Upper lobe of right lung (tissue), 1 donor: ENCODE measurements around the gene UBQLN3. TPM values are rescaled to one million over a fixed set of nuclear protein-coding genes. Genes with fewer than 3 reads are reported as not detected.

Experiments used
- ATAC-seq: fragments of 200-7000 bp; cut with Tn5 transposase; one replicate; pipeline ENCODE4 v1.9.1; 2020; ENCODE audit warnings: mild to moderate bottlenecking, moderate library complexity
- DNase-seq: peaks from one replicate; pipeline ENCODE4 v3.0.0-alpha.2; 2020
- H3K27ac ChIP-seq: fragments of 200-600 bp; one replicate; pipeline ENCODE4 v1.8.0; 2022
- H3K27me3 ChIP-seq: fragments of 200-600 bp; one replicate; pipeline ENCODE4 v1.8.0; 2022; ENCODE audit warnings: mild to moderate bottlenecking
- H3K36me3 ChIP-seq: fragments of 200-600 bp; one replicate; pipeline ENCODE4 v1.8.0; 2022
- H3K4me1 ChIP-seq: fragments of 200-600 bp; one replicate; pipeline ENCODE4 v1.8.0; 2022
- H3K4me3 ChIP-seq: fragments of 200-600 bp; one replicate; pipeline ENCODE4 v1.8.0; 2022; ENCODE audit warnings: mild to moderate bottlenecking
- H3K9me3 ChIP-seq: fragments of 200-600 bp; one replicate; pipeline ENCODE4 v1.8.0; 2022
- intact Hi-C: fragments of 100-400 bp; cut with DNase I; formaldehyde crosslinking; loops from one replicate; pipeline ENCODE4 v1.11.0; 2022
- total RNA-seq: library from RNA; stranded (reverse); fragmentation: NEBNext Ultra II Directional; extraction: Animal tissue kit (Norgen Biotek cat#: 25700); gene quantifications from one replicate; pipeline ENCODE4 v1.2.1, GENCODE V29; 2021
- TF ChIP-seq, protein P1 (sequence below): fragments of 200-600 bp; IDR thresholded peaks from one replicate; pipeline ENCODE4 v1.8.0; 2022; ENCODE audit warnings: antibody characterized with exemption
- donor health status: DM: no; HTN: yes; CAD: no; lungs with severe emphysema.

Gene UBQLN3
- total RNA-seq, 1 donor from 2014 or later: 0.14 TPM

DNA sequence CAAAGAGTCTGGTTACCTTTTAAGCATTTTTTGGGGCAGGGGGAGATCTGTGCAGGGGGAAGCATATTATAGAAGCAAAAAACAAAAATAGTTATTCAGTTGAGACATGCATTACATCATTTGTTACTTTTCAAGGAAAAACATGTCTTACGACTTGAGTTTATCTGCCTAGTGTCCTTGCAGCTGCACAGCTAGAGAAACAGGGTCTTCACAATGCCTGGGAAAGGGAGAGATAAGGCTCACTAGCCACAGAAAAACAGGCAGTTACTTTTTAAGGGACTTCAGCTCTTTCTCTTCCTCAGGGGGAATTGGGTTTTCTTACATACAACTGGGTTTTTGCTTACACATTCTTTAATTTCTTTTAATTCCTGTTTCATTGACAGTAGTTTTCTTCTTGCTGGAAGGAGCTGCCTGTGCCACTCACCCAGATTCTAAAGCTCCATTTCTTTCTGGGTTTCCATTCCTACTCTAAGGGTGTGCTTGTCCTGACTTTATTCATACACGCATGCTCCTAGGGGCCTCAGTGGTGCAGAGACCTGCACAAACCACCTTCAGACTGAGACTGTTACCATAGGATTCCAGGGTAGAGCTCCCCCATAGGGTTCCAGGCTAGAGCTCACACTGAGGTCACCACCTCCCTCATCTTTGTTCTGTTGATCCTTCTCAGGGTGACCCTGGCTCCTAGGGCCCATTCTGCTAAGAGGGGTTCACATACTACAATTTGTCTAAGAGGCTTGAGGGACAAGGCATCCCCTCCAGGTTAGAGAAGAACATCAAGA is 21.5 kb upstream of the UBQLN3 start:
- Histone ChIP-seq H3K36me3 (no peaks in the 10 kb centered on the region), H3K27ac (no peak overlapping the region), H3K4me3 (no peak overlapping the region), H3K4me1 (no peaks in the 10 kb centered on the region), H3K9me3 (no peaks in the 10 kb centered on the region), H3K27me3 (no peaks in the 10 kb centered on the region)
- no peak for DNase-seq
- ATAC-seq: no peak
- intact Hi-C loops: no loop called here
- TF ChIP-seq, protein P1, sequence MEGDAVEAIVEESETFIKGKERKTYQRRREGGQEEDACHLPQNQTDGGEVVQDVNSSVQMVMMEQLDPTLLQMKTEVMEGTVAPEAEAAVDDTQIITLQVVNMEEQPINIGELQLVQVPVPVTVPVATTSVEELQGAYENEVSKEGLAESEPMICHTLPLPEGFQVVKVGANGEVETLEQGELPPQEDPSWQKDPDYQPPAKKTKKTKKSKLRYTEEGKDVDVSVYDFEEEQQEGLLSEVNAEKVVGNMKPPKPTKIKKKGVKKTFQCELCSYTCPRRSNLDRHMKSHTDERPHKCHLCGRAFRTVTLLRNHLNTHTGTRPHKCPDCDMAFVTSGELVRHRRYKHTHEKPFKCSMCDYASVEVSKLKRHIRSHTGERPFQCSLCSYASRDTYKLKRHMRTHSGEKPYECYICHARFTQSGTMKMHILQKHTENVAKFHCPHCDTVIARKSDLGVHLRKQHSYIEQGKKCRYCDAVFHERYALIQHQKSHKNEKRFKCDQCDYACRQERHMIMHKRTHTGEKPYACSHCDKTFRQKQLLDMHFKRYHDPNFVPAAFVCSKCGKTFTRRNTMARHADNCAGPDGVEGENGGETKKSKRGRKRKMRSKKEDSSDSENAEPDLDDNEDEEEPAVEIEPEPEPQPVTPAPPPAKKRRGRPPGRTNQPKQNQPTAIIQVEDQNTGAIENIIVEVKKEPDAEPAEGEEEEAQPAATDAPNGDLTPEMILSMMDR: no peak

DNA sequence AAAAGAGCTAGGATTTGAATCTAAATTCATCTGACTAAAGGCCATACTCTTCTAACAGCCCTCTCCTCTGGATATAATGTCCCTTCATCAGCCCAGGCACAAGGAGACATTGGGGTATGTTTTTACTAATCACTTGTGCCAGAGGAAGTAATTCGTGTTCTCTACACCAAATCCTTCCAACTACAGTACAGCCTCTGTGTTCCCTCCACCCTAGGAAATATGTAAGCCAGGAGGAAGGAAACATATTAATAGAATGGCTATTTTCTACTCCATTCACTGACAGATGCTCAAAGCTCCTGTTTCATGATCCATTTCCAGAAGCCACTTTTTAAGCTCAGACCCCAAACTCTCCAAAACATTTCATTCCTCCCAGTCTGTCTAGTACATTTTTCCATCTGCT is 18.7 kb upstream of the UBQLN3 start:
- intact Hi-C loops: no loop called here
- H3K27me3 ChIP-seq: no peaks in the 10 kb centered on the region
- H3K4me3 ChIP-seq: no peak overlapping the region
- H3K9me3 ChIP-seq: no peaks in the 10 kb centered on the region
- DNase-seq: no peak
- no peak overlapping the region for H3K27ac ChIP-seq
- no peak for ATAC-seq
- no peaks in the 10 kb centered on the region for H3K36me3 ChIP-seq
- no peaks in the 10 kb centered on the region for H3K4me1 ChIP-seq
- TF ChIP-seq, protein P1: no peak

DNA sequence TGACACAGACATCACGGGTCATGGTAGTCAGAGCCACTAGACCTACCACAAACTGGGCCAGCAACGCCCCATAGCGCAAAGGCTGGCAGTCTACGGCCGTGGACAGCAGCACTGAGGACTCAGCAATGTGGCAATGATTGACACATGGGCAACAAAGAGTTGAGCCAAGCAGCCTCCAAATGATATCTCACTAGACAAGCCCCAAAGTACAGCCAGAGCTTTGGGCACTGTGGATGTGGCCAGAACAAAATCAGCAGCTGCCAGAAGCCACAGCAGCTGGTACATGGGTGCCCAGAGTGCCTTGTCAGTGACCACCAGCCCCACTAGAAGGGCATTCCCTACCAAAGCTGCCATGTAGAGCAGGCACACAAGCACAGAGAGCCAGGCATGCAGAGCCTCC is 18.0 kb upstream of the UBQLN3 start:
- no peak for ATAC-seq
- Histone ChIP-seq H3K4me3 (no peak overlapping the region), H3K27me3 (no peaks in the 10 kb centered on the region), H3K27ac (no peak overlapping the region), H3K36me3 (no peaks in the 10 kb centered on the region), H3K9me3 (no peaks in the 10 kb centered on the region), H3K4me1 (no peaks in the 10 kb centered on the region)
- intact Hi-C loops: no loop called here
- DNase-seq: no peak
- TF ChIP-seq, protein P1: no peak

DNA sequence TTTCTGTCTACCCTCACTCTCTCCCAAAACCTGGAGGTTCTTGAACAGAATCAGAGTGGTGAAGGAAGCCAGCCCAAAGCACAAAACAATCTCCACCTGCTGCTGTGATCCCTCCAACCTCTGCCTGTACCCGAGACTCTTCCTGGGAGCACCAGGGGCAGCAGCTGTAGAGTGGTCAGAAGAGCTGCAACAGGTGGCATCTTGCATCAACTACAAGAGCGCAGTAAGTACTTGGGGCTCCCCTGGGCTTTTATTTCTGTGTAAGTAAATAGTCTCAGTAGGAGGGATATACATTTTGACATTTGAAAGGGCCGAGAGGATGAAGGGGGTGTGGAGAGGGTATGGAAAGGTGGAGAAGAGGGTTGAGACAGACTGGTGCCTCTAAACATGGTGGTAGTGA is 15.0 kb upstream of the UBQLN3 start:
- Histone ChIP-seq H3K27me3 (no peaks in the 10 kb centered on the region), H3K4me3 (no peak overlapping the region), H3K27ac (no peak overlapping the region), H3K4me1 (no peaks in the 10 kb centered on the region), H3K36me3 (no peaks in the 10 kb centered on the region), H3K9me3 (no peaks in the 10 kb centered on the region)
- intact Hi-C loops: no loop called here
- DNase-seq (no peak), ATAC-seq (no peak)
- TF ChIP-seq, protein P1: no peak

DNA sequence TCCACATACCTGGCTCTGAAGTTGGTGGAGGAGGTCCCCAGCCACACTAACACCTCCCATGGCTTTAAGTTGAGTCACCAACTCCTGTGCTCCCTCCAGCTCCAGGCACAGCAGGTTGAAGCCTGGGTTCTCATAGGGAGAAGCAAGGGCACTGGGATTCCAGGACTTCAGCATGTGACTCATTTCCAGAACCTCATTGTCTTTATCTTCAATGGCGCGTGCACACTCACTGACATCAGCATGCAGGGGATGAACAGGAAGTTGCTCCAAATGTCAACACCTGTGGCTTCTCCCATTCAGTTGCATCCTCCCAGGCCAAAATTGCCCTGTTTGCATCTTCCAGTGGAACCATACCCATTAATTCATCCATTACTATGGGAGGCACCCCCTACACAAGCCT is 12.6 kb upstream of the UBQLN3 start:
- H3K27me3 ChIP-seq: no peaks in the 10 kb centered on the region

More for the DNA sequence above, 12.6 kb upstream of the UBQLN3 start:
- Histone ChIP-seq H3K4me3 (no peak overlapping the region), H3K27ac (no peak overlapping the region), H3K9me3 (no peaks in the 10 kb centered on the region), H3K36me3 (no peaks in the 10 kb centered on the region), H3K4me1 (no peaks in the 10 kb centered on the region)
- no peak for DNase-seq
- ATAC-seq: no peak
- TF ChIP-seq, protein P1: no peak
- intact Hi-C loops: no loop called here
